RWPE1 (cell line): ENCODE data around the gene BRAF.
"Not testable (repeated sequence)": the region's sequence is repeated elsewhere in the genome, so short reads cannot be mapped to it uniquely, and the experiment has no call there.

Source experiments
- CTCF ChIA-PET: fragments of 350-600 bp; sonication (Branson Sonifier 250); formaldehyde crosslinking; extraction: SDS; loops from one replicate; lab custom pipeline; 2021; lab: Yijun Ruan, JAX
- POLR2A ChIA-PET: fragments of 400-600 bp; formaldehyde crosslinking; extraction: SDS; loops from one replicate; lab custom pipeline; 2020; ENCODE audit warnings: antibody characterized with exemption; ENCODE audit not compliant: low non-redundant PET; lab: Yijun Ruan, JAX
- DNase-seq: peaks from one replicate; pipeline ENCODE4 v3.0.0; 2012; ENCODE audit warnings: low spot score
- H3K27ac ChIP-seq: fragments of 450-650 bp; 2 replicates; pipeline ENCODE4 v1.5.1; 2017
- CTCF ChIP-seq: fragments of 450-650 bp; conservative IDR thresholded peaks from 2 replicates; pipeline ENCODE4 v1.5.1; 2017; ENCODE audit warnings: low read depth, mild to moderate bottlenecking

Gene BRAF

GRCh38 chr7:140697447-140698143 lies 227.1 kb downstream of the BRAF start:
- POLR2A ChIA-PET, result no interaction called here
- TF ChIP-seq CTCF, result no peak
- CTCF ChIA-PET, result no interaction called here
- DNase-seq, result peak; percentile 30
- peak overlapping the region; percentile 87 for H3K27ac ChIP-seq

- ChIA-PET CTCF (no interaction called here), POLR2A (interaction anchor here (0.6 kb wide), 1 partner anchor 150 kb away, joined by 3 read pairs; no protein-coding TSS in a partner anchor)
- TF ChIP-seq CTCF, result no peak
- peak; percentile 55 for DNase-seq
- H3K27ac ChIP-seq, result peak within 1 kb of the TSS; percentile 87
These were observed 227.9 kb downstream of the BRAF start, which contains the start of gene NDUFB2 for GRCh38 chr7:140696680-140697446. Gene NDUFB2, plus strand, starts transcription at chr7:140696708. Its CDS starts 37 bp downstream, at chr7:140696745.

- POLR2A ChIA-PET, result interaction anchor here (0.6 kb wide), 1 partner anchor 149 kb away, joined by 3 read pairs; no protein-coding TSS in a partner anchor
- no peak for TF ChIP-seq CTCF
- peak overlapping the region; percentile 87 for H3K27ac ChIP-seq
- CTCF ChIA-PET, result no interaction called here
- peak; percentile 92 for DNase-seq
These were observed 228.6 kb downstream of the BRAF start for GRCh38 chr7:140696024-140696679.

GRCh38 chr7:140695381-140695780 lies 229.3 kb downstream of the BRAF start:
- H3K27ac ChIP-seq, result no peak overlapping the region
- ChIA-PET POLR2A (no interaction called here), CTCF (no interaction called here)
- no peak for DNase-seq
- TF ChIP-seq CTCF, result no peak

- POLR2A ChIA-PET, result no interaction called here
- H3K27ac ChIP-seq, result no peak overlapping the region
- TF ChIP-seq CTCF, result no peak
- CTCF ChIA-PET, result no interaction called here
- DNase-seq, result no peak
These were observed 230.1 kb downstream of the BRAF start for GRCh38 chr7:140694592-140694991.

GRCh38 chr7:140693849-140694248 lies 230.9 kb downstream of the BRAF start:
- CTCF ChIA-PET, result interaction anchor here (0.7 kb wide), 2 partner anchors 34 to 40 kb away, joined by 3 to 4 read pairs; no protein-coding TSS in a partner anchor
- DNase-seq, POLR2A ChIA-PET: not testable (repeated sequence)

More at GRCh38 chr7:140693849-140694248, 230.9 kb downstream of the BRAF start:
- not testable (repeated sequence) for H3K27ac ChIP-seq
